Retina (tissue), 1 donor: Measurements from ENCODE around the gene TIRAP.
A peak's percentile ranks its signal among the peaks of the same experiment; 100 is the strongest.
"Not testable (repeated sequence)": the region's sequence is repeated elsewhere in the genome, so short reads cannot be mapped to it uniquely, and the experiment has no call there.

Experiments used
- DNase-seq: peaks from one replicate; pipeline ENCODE4 v3.0.0-alpha.2; 2016

Gene TIRAP

GRCh38 chr11:126288237-126288636, 5.3 kb downstream of the TIRAP start:
- DNase-seq: no peak

- no peak for DNase-seq
These were observed 8.0 kb downstream of the TIRAP start for GRCh38 chr11:126290887-126291286.

- no peak for DNase-seq
These were observed 10.8 kb downstream of the TIRAP start for GRCh38 chr11:126293726-126294125.

DNA sequence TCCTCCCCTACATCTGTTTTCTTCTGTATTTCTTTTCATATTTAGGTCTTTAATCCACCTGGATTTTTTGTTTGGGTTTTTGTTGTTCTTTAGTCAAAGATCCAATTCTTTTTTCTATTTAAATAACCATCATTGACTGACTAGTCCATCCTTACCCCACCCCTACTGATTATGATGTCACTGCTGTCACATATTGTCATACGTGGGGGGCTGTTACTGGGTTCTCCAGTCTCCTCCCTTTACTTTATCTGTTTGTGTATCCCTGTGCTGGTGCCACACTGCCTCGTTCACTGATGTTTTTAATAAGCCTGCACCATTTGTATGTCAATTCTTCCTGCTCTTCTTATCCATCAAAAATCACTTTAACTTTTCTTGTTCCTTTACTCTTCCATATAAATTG, 14.1 kb downstream of the TIRAP start:
- no peak for DNase-seq

- peak; percentile 98 for DNase-seq
These were observed 20.9 kb downstream of the TIRAP start, which contains the start of gene DCPS for GRCh38 chr11:126303623-126304456. DCPS (plus strand) TSS chr11:126304060; CDS start chr11:126304081, 21 bp downstream.

GRCh38 chr11:126304457-126305075, 21.7 kb downstream of the TIRAP start:
- DNase-seq: peak; percentile 43

GRCh38 chr11:126305699-126306098, 22.8 kb downstream of the TIRAP start:
- DNase-seq: no peak

DNA sequence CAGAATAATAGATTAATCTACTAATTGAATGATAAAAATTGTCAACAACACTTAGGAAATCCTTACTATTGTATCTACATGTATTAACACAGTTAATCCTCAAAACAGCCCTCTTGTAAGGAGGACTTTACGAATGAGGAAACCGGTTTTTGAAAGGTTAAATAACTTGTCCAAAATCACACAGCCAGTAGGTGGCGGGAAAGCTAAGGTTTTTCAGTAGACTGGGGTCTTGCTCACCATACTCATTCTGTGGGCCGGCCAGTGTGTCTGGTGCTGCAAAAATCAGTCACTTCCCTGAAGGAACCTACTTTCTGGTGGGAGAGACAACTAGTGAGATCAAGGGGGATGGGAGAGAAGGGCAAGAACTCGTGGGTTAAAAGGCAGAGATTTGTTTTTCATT, 24.8 kb downstream of the TIRAP start:
- DNase-seq: no peak

- no peak for DNase-seq
These were observed 25.4 kb downstream of the TIRAP start for GRCh38 chr11:126308271-126308671.

GRCh38 chr11:126308771-126309170, 25.9 kb downstream of the TIRAP start:
- not testable (repeated sequence) for DNase-seq

- peak; percentile 81 for DNase-seq
These were observed 27.5 kb downstream of the TIRAP start for GRCh38 chr11:126310200-126310991.

DNA sequence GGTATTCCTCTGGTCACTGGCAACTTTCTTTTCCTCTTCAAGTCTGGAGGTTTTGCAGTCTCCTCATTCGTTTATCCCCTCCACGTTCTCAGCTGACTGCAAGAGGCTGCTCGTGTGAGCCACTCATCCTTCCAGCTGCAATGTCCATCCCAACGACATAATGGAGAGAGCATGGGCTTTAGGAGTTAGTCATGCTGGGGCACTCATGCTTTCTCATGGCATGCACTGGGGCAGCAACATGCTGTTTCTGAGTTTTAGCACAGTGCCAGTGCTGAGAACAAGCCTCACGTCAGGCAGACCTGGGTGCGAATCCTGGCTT, 28.1 kb downstream of the TIRAP start:
- no peak for DNase-seq

DNA sequence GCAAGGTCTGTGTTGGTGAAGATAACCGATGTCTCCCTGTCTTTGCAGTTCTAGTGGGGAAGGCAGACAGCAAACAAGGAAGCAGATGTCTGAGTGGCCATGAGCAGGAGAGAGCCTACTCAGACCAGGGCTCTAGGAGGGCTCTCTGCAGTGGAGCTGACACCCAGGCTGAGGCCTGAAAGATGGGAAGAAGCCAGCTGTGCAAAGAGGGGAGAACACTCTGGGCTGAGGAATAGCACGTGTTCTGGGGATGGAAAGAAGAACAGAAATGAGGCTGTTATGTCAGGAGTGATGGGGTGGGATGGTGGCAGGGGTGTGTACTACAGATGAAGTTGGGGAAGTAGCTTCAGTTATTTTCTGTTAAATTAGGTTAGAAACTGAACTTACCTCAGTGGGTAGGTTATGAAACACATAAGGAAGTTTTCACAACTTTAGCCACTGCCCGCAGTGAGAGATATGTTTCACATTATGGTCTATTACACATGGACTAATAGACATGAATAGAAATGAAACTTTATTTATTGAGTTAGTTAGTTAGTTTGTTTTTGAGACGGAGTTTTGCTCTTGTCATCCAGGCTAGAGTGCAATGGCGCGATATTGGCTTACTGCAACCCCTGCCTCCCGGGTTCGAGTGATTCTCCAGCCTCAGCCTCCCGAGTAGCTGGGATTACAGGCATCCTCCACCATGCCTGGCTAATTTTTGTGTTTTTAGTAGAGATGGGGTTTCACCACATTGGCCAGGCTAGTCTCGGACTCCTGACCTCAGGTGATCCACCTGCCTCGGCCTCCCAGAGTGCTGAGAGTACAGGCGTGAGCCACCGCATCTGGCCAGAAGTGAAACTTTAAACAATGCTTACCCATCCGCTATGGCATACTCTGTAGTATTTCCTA, 28.8 kb downstream of the TIRAP start:
- DNase-seq: no peak

- no peak for DNase-seq
These were observed 30.1 kb downstream of the TIRAP start for GRCh38 chr11:126312961-126313360.

DNA sequence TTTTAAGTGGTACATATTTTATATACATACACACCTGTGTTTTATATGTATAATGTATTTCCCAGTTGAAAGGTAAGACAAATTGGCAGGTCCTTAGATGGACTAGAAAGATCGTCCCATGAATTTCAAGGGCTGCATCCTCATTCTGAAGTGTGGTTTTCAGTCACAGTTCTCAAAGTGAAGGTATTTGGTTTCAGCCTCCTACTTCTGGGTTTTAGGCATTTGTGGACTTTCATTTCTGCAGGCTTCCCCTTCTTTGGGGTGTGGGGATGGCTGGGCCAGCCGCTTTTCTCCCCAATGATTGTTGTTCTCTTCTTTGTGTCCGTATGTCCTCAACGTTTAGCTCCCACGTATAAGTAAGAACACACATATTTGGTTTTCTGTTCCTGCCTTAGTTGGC, 30.9 kb downstream of the TIRAP start:
- no peak for DNase-seq

GRCh38 chr11:126317432-126317755, 34.5 kb downstream of the TIRAP start:
- no peak for DNase-seq

DNA sequence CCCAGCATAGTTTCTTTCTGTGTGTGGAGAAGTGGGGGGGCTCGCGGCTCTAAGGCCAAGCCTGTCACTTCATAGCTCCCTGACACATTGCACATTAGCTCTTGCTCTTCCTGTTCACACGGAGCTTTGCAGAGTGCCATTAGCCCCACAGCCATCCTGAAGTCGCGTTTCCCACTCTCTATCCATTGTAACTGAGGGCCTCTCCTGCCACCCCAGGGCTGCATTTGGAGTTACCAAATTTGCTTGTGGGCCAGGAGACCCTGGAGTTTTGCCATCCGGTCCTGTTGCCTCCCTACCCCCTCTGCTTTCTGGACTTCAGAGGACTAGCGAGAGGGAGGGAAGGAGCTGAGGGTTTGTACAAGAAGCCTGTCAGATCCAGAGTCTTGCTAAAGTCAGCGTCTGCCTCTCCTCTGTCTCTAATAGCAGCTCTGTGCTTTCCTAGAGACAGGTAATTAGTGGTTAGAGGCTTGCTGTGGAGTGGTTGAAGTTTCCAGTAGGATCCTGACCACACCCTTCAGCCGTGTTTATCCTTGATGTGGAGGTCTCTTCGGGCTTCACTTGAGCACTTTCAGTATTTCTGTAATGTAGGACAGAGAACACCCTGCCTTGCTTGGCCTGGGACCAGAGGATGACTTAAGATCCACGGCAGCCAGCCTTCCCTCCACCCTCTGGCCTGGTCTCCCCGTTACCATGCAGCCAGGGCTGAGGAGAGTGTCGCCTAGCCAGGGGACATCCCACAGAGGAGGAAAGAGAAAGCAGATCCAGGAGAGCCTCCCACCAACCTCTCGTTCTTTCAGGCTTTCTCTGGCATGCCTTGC, 35.1 kb downstream of the TIRAP start:
- no peak for DNase-seq

GRCh38 chr11:126318574-126319373, 35.9 kb downstream of the TIRAP start:
- DNase-seq: no peak

GRCh38 chr11:126319374-126319740, 36.5 kb downstream of the TIRAP start:
- DNase-seq: no peak

- no peak for DNase-seq
These were observed 40.1 kb downstream of the TIRAP start for GRCh38 chr11:126322996-126323395.
